Activated naive CD4-positive, alpha-beta T cell treated with anti-CD3 and anti-CD28 coated beads, Interleukin-2, amount 50 U/mL, for 16 hours (primary cell): ENCODE data around the gene TMEM63B.
A peak's percentile ranks its signal among the peaks of the same experiment; 100 is the strongest.
"Not testable (repeated sequence)": the region's sequence is repeated elsewhere in the genome, so short reads cannot be mapped to it uniquely, and the experiment has no call there.

Experiments used
- DNase-seq: peaks from one replicate; pipeline ENCODE4 v3.0.0-alpha.2; 2020

TMEM63B gene

DNA sequence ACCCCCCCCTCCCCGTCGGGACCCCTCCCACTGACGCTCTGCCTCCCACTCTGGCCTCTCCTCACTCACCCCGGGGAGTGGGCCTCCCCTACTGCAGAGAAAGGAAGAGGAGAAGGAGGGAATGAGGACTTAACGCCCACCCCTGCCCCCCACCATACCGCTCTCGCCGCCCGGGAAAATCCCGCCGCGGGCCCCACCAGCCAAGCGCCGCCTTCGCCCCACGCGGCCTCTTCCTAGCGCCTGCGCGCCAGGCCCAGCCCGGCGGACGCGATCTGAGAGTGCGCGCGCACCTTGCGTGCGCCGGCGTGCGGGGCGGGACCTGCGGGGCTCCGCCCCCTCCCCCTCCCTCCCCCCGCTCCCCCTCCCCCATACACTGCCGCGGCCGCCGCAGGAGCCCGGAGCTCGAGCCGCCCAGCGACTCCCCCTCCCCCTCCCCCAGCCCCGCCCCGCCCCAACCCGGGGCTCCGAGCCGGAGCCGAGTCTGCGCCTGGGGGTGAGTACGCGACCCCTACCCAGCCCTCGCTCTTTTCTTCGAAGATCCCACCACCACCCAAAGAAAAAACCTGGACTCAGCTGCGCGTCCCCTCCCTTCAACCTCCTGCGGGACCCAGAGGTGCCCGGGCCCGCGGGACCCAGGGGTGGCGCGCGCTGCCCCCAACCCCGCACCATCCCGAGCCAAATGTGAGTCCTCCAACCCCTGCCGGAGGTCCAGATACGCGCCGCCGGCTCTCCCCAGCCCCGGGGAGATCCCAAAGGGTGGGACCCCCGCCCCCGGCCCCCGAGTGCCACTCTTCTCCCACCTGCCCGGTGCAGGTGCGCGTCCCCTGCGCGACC lies at the start of gene TMEM63B, which contains the start of gene MRPL14:
Gene TMEM63B (plus strand): TSS at position 369 of the 834 bp plus-strand sequence. CDS start 7,031 bp downstream, outside the sequence.
Gene MRPL14 (minus strand): TSS at position 267 of the 834 bp plus-strand sequence. CDS start 10,841 bp downstream, outside the sequence.
- peak; percentile 91 for DNase-seq

- no peak for DNase-seq
Observed at GRCh38 chr6:44078219-44078826, 49.0 kb upstream of the TMEM63B start.

GRCh38 chr6:44078827-44079671 lies 48.3 kb upstream of the TMEM63B start:
- peak; percentile 70 for DNase-seq

DNA sequence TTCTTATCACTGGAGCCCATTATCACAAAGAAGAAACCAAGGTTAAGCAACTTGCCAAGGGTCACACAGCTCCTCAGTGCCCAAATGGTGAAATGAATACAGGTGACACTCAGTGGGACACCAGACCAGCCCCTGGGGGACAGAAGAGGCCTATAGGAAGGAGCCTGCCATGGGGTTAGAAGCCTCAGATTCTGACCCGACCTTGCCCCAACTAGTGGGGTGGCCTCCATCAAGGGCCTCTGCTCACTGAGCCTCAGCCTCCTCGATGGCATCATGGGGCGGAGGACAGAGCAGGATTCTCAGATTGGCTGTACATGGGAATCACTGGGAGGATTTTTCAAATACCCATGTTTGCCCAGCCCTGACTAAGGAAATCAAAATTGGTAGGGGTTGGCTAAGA lies 47.7 kb upstream of the TMEM63B start:
- DNase-seq = no peak

DNA sequence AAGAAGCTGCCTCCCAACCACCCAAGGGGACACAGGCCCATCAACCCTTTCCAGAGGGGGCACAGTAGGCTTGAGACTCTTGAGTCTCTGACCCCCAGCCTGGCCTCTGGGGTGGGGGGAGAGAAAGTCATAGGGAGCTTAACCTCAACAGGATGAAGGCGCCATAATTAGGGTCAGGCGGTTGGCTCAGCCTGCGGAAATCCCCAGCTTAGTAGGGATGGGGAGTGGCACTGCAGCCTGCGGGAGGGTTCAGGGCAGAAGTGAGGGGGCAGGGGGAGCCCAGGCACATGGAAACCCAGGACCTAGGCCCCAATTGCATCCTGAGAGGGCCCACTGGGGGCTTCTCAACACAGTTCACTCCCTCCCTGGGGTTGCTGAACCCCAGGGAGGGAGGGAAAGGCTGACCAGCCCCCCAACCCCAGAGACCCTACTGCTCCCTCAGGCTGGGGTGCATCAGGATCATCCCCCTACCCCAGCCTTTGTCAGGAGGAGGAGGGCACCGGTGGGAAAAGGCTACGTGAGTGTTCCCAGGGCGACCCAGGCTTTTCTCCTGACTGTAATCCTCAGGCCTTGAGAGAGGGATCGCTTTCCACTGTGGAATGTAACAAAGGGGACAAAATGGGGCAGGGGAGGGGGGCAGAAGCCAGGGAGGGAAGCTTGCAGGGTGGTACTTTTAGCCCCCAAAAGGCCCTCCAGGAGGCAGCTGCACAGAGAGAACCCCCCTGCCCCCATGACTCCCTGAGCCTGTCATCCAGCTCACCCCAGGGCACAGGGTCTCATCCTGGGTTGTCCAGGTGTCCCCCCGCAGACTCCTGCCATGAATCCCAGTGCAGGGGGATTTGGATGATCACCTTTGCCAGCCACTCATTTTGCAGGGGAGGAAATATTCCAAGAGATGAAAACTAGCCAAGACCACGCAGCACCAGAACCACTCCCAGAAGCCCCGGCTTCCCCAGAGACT lies 46.5 kb upstream of the TMEM63B start:
- no peak for DNase-seq

DNA sequence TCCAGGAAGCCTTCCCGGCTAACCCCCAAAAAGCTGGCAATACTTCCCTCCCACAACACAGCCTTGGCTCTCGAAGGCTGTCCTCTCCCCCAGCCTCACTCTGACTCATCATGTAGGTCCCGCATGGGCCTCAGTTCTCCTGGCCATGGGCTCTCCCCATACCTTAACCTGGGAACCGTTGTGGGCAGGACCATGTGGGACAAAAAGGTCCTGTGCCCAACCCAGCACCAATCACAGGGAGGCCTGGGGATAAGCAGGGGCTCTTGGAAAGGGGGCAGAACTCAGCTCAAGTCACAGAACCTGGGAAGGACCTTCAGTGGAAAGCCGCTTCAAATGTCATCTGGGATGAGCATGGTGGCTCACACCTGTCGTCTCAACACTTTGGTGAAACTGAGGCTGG lies 45.6 kb upstream of the TMEM63B start:
- DNase-seq = no peak

DNA sequence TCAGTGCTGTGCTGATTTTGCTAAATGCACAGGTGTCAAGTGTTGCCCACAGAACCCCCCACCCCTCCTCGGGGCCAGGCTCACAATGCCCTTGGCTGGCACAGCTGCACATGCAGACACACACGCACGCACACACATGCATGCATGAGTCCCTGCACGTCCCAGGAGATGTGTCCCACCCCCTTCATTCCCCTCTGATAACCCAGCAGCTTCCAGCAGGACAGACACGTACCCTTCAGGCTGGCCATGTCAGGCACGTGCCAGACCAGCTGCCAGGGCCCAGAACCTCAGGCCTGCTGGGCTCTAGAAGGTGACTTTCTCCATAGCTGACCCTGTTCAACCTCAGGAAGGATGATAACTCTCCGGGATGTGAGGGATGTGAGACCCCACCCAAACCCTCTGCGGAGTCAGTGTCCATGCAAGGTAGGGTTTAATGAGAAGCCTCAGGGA lies 44.5 kb upstream of the TMEM63B start:
- no peak for DNase-seq

DNA sequence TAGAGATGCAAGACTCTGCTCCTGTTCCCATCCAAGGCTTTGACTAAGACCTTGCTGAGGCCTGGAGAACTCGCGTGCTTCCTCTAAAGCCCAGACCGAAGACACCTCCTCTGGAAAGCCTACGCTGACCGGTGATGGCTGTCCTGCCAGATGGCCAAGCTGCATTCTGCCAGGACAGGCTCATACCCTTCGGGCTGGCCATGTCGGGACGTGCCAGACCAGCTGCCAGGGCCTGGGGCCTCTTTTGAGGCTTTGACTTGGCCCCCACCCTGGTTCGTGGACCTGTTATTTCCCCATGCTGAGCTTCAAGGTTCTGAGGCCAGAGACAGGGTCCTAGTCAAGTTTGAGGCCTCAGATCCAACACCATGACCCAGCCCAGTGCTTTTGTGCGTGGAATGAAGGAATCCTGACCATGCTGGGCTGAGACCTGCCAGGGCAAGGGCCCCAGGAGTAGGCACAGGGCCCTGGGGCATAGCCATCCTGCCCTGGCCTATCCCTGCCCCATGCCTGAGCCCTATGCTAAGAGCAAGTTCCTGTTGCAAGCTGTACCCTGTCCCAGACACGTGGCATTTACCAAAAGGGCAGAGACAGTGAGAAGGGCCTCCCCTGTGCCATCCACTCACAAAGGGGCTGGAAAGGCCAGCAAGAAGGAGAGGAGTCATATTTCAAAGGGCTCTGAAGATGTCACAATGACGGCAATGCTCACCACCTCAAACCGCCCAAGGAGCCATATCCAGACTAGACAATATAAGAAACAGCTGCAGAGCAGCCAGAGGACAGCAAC lies 42.9 kb upstream of the TMEM63B start:
- DNase-seq = no peak

DNA sequence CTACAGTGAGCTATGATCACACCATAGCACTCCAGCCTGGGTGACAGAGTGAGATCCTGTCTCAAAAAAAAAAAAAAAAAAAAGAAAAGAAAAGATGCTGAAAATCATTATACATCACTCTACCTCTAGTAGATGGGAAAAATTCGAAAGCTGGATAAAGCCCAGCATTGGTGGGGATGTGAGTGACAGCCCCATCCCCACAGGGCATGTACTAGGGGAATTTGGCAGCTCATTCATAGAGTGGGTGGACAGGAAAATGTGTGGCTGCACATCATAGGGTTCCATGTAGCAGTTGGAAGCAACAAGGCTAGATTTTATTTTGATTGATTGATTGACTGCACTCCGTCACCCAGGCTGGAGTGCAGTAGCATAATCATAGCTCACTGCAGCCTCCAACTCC lies 42.1 kb upstream of the TMEM63B start:
- DNase-seq = no peak

- no peak for DNase-seq
Observed at GRCh38 chr6:44086931-44087574, 40.3 kb upstream of the TMEM63B start.

- DNase-seq = no peak
Observed at GRCh38 chr6:44087623-44088022, 39.7 kb upstream of the TMEM63B start.

DNA sequence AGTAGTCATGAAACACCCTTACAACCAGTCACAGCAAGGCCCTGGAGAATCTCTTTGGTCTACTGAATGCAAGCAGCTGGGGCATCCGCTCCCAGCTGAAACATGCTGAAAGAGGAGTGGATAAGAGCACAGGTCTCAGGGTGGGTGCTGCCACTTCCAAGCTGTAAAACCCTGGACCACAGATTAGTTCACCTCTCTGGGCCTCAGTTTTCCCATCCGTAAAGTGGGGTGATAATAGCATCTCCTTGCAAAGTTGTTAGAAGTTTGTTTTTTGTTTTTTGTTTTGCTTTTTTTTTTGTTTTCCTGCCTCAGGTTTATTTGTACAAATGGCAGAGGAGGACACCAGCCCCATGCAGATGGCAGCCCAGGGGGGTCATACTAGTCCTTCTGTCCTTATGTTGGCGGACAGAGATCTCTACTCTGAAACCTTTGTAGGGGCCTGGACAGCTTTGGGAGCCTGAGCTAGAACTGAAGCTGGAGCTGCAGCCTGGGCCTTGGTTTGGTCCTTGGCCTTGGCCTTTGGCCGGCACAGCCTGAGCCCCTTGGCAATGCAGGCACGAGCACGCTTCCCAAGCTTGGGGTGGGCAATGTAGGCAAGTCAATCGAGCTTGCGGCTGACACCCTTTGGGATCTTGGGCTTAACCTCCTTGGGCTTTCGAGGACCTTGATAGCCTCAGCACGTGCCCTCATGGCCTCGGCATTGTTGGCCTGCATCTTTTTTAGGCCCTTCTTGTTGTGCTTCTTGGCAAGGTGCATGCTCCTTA lies 38.3 kb upstream of the TMEM63B start:
- no peak for DNase-seq

GRCh38 chr6:44090465-44090864 lies 36.9 kb upstream of the TMEM63B start:
- DNase-seq = no peak

GRCh38 chr6:44091356-44091755 lies 36.0 kb upstream of the TMEM63B start:
- DNase-seq = not testable (repeated sequence)

DNA sequence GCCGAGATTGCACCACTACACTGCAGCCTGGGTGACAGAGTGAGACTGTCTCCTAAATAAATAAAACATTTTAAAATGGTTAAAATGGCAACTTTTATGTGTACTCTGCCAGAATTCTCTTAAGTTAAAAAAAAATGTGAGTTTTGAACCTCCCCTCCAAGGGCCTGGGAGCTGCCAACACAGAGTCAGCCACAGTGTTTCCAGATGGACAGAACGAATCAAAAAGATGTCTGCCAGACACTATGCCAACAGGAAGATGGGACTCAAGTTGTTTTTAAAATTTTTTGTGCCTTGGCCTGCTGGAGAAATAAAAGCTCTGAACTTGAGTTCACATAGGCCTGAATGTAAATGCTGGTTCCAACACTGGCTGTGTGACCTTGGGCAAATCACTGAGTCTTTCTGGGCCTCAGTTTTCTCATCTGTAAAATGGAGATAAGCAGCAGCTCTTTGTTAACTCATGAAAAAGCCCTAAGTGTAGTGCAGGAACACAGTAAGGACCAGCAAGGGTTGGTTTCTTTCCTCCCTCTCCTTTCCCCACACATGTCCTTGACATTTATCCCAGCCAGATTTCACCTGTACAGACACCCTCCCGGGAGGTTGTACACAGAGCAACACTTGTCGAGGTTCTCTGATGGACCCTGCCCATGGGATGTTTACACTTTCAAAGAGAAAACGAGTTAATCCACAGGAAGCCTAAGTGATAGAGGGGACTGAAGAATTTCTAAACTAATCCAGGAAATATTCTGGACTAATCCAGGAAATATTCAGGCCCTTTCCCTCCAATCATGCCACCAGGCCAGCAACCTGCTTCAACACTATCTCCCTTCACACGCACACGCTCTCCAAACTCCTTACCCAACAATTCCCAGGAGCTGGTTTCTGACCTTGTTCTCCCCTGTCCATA lies 35.1 kb upstream of the TMEM63B start:
- no peak for DNase-seq

- DNase-seq = no peak
Observed at GRCh38 chr6:44093066-44093465, 34.3 kb upstream of the TMEM63B start.

GRCh38 chr6:44093750-44094402 lies 33.5 kb upstream of the TMEM63B start:
- no peak for DNase-seq
